Breast epithelium (tissue), 3 donors: ENCODE data around the gene METRN.

Source experiments
- CTCF ChIP-seq, 3 donors: fragments of 450-650 bp; IDR thresholded peaks; one replicate each; pipeline ENCODE4 v1.5.1; 2016 to 2017; ENCODE audit warnings: antibody characterized with exemption in 3 of 3, mild to moderate bottlenecking in 3 of 3, moderate library complexity in 3 of 3
- POLR2A ChIP-seq: fragments of 450-650 bp; IDR thresholded peaks from one replicate; pipeline ENCODE4 v1.6.1; 2016; ENCODE audit warnings: antibody characterized with exemption, mild to moderate bottlenecking, moderate library complexity

GRCh38 chr16:667113-667779, 47.7 kb upstream of the METRN start:
- TF ChIP-seq CTCF (IDR thresholded peaks at IDR 0.05) (no peak), POLR2A (no peak)
